ENCODE results near the gene PPFIA1. TPM values are rescaled to one million over a fixed set of nuclear protein-coding genes. Genes with fewer than 3 reads are reported as not detected.
"Not testable (repeated sequence)": the region's sequence is repeated elsewhere in the genome, so short reads cannot be mapped to it uniquely, and the experiment has no call there.

PPFIA1 gene
- polyA plus RNA-seq, 4 donors, result 41.0 to 63.0 (median 49.5) TPM

- no peak for DNase-seq (ENCODE audit: low read depth in 4 of 4, low spot score in 2 of 4)
Measured at GRCh38 chr11:70250876-70251658, 19.4 kb upstream of the PPFIA1 start.

DNA sequence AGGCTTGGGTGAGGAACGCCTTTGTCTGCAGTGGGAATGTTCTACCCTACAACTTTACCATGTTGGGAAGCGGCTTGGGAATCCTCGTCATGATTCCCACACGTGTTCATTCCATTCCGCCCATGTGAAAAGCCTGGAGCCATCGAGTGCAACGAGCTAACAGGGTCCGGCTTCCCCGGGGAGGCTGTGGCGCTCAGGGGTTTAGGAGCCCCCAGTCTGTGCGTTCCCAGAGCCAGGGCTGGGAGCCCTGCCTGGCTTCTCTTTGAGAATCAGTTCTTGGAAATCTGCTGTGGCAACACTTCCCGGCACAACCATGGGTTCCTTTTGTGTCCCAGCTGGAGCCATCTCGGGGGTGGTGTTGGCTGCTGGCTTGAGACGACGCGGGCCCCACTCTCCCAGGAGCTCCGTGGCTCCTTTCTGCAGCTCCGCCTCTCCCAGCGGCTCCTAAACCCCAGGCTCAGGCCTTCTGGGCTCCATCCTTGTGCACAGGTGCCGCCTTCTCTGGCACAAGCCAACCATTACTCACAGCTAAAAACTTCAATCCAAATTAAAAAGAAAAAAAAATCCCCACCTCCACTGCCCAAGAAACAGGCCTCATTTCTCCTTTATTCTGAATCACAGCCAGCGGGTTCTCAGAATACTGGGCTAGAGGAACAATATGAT, 18.7 kb upstream of the PPFIA1 start:
- no peak for DNase-seq (ENCODE audit: low read depth in 4 of 4, low spot score in 2 of 4)

- no peak for DNase-seq (ENCODE audit: low read depth in 4 of 4, low spot score in 2 of 4)
Measured at GRCh38 chr11:70252844-70253243, 17.6 kb upstream of the PPFIA1 start.

DNA sequence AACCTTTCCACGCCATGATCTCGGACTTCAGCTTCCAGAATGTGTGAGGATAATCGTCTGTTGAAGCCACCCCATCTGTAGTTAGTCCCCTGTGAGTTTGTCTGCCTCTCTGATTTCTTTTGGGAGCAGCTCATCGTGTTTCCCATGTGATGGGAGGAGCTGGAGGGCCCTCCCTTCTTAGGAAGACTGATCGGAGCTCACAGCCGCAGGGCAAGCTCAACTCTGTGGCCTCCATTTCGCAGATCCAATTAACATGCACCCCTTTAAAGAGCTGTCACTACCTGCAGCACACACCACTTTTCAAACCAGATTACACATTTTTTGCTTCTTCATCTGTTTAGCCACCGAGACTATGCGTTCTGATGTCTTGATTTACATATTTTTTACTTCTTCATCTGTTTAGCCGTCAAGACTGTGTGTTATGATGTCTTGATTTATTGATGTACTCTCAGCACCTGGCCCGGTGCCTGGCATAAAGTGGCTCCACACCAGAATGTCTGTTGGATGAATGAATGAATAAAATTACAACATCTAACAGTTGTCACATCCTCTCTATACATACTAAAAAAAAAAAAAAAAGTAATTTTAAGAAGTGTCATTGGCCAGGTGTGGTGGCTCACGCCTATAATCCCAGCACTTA, 14.9 kb upstream of the PPFIA1 start:
- no peak for DNase-seq (ENCODE audit: low read depth in 4 of 4, low spot score in 2 of 4)

- not testable (repeated sequence) for DNase-seq (ENCODE audit: low read depth in 4 of 4, low spot score in 2 of 4)
Measured at GRCh38 chr11:70259077-70259476, 11.4 kb upstream of the PPFIA1 start.

GRCh38 chr11:70262951-70263350, 7.5 kb upstream of the PPFIA1 start:
- no peak for DNase-seq (ENCODE audit: low read depth in 4 of 4, low spot score in 2 of 4)

- no peak for DNase-seq (ENCODE audit: low read depth in 4 of 4, low spot score in 2 of 4)
Measured at GRCh38 chr11:70263363-70263762, 7.1 kb upstream of the PPFIA1 start.

DNA sequence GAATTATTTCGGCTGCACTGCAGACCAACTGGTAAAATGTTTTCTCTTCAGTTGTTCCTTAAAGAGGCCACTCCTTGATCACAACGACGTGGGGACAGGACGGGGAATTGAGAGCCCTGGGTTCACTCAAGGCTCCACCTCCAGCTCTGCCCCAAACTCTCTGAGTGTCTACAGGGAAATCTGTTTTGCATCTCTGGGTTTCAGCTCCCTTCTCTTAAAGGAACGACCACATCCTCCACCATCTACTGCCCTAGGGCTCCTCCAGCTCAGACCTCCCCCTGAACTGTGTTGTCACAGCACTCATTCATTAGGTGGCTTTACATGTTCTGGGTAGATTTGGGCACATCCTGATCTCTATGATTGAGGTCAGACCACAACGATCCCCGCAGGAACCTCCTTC, 5.1 kb upstream of the PPFIA1 start:
- DNase-seq (ENCODE audit: low read depth in 4 of 4, low spot score in 2 of 4), result no peak

GRCh38 chr11:70267405-70267950, 3.0 kb upstream of the PPFIA1 start:
- DNase-seq (ENCODE audit: low read depth in 4 of 4, low spot score in 2 of 4), result no peak

- no peak for DNase-seq (ENCODE audit: low read depth in 4 of 4, low spot score in 2 of 4)
Measured at GRCh38 chr11:70268526-70268925, 2.0 kb upstream of the PPFIA1 start.

GRCh38 chr11:70270877-70271648, 573 bp downstream of the PPFIA1 start:
- DNase-seq (ENCODE audit: low read depth in 4 of 4, low spot score in 2 of 4), result no peak

- DNase-seq (ENCODE audit: low read depth in 4 of 4, low spot score in 2 of 4), result no peak
Measured at GRCh38 chr11:70271649-70271953, 1.1 kb downstream of the PPFIA1 start.

DNA sequence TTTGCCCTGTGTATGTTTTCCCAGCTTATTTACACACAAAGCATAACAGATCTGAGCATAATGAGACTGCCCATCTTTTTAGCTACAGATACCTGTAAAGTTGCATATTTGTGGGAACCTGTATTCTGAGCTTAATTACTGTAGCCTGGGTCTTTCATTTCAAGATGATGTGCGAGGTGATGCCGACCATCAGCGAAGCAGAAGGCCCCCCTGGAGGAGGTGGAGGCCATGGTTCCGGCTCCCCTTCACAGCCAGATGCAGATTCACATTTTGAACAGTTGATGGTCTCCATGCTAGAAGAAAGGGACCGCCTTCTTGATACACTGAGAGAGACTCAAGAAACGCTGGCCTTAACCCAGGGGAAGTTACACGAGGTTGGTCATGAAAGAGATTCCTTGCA, 1.5 kb downstream of the PPFIA1 start:
- no peak for DNase-seq (ENCODE audit: low read depth in 4 of 4, low spot score in 2 of 4)

DNA sequence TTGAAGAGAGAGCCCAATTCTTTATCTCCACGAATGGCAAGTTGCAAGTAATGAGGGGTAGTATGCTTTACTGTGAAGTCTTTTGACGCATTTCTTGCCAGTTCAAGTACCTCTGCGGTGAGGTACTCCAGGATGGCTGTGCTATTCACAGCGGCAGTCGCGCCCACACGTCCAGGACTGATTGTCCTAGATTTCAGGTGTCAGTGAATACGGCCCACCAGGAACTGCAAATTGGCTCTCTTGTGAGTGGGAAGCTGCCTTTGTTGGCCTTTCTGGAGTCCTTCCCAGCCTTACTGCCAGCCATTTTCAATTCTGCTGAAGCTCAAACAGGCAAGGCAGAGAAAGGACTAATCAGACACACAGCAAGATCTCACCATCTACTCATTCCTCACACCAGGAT, 8.5 kb downstream of the PPFIA1 start:
- DNase-seq (ENCODE audit: low read depth in 4 of 4, low spot score in 2 of 4), result no peak

GRCh38 chr11:70281156-70281609, 10.7 kb downstream of the PPFIA1 start:
- DNase-seq (ENCODE audit: low read depth in 4 of 4, low spot score in 2 of 4), result no peak

- no peak for DNase-seq (ENCODE audit: low read depth in 4 of 4, low spot score in 2 of 4)
Measured at GRCh38 chr11:70282012-70282411, 11.5 kb downstream of the PPFIA1 start.

DNA sequence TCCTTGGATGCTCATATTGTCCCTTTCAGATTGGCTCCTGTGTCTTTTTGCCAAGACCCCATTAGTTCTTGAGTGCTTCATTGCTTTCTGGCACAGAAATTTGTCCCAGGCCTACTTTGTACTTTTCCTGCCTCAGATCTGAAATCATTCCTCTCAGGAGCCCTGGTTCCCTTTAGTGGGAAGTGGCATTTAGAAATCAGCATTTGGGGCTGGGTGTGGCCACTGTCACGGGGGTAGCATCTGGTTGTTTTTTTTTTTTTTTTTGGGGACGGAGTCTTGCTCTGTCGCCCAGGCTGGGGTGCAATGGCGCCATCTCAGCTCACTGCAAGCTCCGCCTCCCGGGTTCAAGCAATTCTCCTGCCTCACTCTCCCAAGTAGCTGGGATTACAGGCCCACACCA, 18.2 kb downstream of the PPFIA1 start:
- no peak for DNase-seq (ENCODE audit: low read depth in 4 of 4, low spot score in 2 of 4)

GRCh38 chr11:70289582-70289981, 19.1 kb downstream of the PPFIA1 start:
- DNase-seq (ENCODE audit: low read depth in 4 of 4, low spot score in 2 of 4), result no peak

DNA sequence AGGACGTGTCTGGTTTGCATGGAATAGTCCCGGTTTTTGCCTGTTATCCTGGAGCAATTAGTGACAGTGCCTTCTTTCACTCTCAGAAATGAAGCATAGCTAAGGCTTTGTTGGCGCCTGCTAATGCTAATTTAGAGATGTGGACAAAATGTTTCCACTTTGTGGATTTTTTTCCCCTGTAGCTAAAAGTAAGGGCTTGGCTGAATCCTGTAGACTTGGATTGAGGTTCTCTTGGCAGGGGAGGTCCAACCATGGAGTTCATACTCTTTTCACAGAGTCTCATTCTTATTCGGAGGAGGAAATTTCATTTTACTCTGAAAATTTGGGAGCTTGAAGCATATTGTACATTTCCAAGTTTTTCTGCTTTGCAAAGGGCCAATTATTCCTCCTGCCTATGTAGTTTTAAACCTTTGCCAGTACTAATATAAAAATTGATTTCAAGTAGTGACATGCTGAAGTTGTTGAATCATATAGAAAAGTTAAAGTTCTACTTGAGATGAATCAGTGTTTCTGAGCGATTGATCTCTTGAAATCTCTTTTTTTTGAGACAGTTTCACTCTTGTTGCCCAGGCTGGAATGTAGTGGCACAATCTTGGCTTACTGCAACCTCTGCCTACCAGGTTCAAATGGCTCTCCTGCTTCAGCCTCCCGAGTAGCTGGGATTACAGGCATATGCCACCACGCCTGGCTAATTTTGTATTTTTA, 20.0 kb downstream of the PPFIA1 start:
- DNase-seq (ENCODE audit: low read depth in 4 of 4, low spot score in 2 of 4), result no peak

- DNase-seq (ENCODE audit: low read depth in 4 of 4, low spot score in 2 of 4), result no peak
Measured at GRCh38 chr11:70292166-70292565, 21.7 kb downstream of the PPFIA1 start.
